GM12878 (cell line): ENCODE results near the gene MPRIP. TPM values are rescaled to one million over a fixed set of nuclear protein-coding genes. Genes with fewer than 3 reads are reported as not detected.

ENCODE experiments used
- ATAC-seq: fragments of 200-7000 bp; cut with Tn5 transposase; 3 replicates; pipeline ENCODE4 v1.9.1; 2020; ENCODE audit warnings: mild to moderate bottlenecking, moderate library complexity
- BruUV-seq: library from RNA; stranded (reverse); fragments of 400-500 nt; replicated peaks from 2 replicates; lab custom pipeline; 2021; lab: Mats Ljungman, UMichigan
- CTCF ChIA-PET: fragments of 300-600 bp; sonication (Branson Sonifier 250); formaldehyde crosslinking; extraction: SDS; loops from one replicate; lab custom pipeline; 2021; ENCODE audit warnings: inconsistent platforms; lab: Yijun Ruan, JAX
- POLR2A ChIA-PET: fragments of 350-600 bp; formaldehyde crosslinking; extraction: SDS; loops from one replicate; lab custom pipeline; 2021; ENCODE audit warnings: inconsistent platforms; lab: Charles Lee
- RAD21 ChIA-PET: fragments of 300-600 bp; sonication (Branson Sonifier 250); formaldehyde crosslinking; loops from one replicate; lab custom pipeline; 2023; ENCODE audit warnings: antibody characterized with exemption; ENCODE audit not compliant: unreplicated experiment; lab: Charles Lee
- SMC1A ChIA-PET: fragments of 300-600 bp; sonication (Branson Sonifier 250); formaldehyde crosslinking; loops from one replicate; lab custom pipeline; 2023; ENCODE audit not compliant: unreplicated experiment, uncharacterized antibody; lab: Charles Lee
- DNase-seq: peaks from one replicate; pipeline ENCODE4 v3.0.0-alpha.2; 2011; ENCODE audit warnings: low read depth, low spot score
- FAIRE-seq: peaks from 3 replicates; lab custom pipeline; 2011; peaks lifted over from hg19 to GRCh38; lab: Jason Lieb, UNC
- H2AFZ ChIP-seq: 2 replicates; pipeline ENCODE4 v1.6.0; 2011; ENCODE audit warnings: low read depth, low read length, control low read depth; ENCODE audit not compliant: control insufficient read depth
- H3K27ac ChIP-seq: 2 replicates; pipeline ENCODE4 v1.5.1; 2011; ENCODE audit warnings: control low read depth; ENCODE audit not compliant: control insufficient read depth, insufficient read depth
- H3K27me3 ChIP-seq, 2 experiments: replicated peaks in 1 of 2; 2 replicates each; pipeline versions ENCODE4 v1.6.0 to v1.6.1; 2011; ENCODE audit warnings: low read length in 1 of 2; ENCODE audit not compliant: control insufficient read depth in 2 of 2, insufficient read depth in 2 of 2
- H3K36me3 ChIP-seq, 2 experiments: 2 replicates each; pipeline ENCODE4 v1.5.1; 2011; ENCODE audit warnings: low read length in 1 of 2; ENCODE audit not compliant: control insufficient read depth in 2 of 2, insufficient read depth in 2 of 2
- H3K4me1 ChIP-seq: 2 replicates; pipeline ENCODE4 v1.6.1; 2011; ENCODE audit warnings: mild to moderate bottlenecking, low read length, moderate library complexity, mixed read lengths; ENCODE audit not compliant: control insufficient read depth, insufficient read depth
- H3K4me2 ChIP-seq: 2 replicates; pipeline ENCODE4 v1.6.0; 2011; ENCODE audit warnings: control low read depth; ENCODE audit not compliant: control insufficient read depth, insufficient read depth
- H3K4me3 ChIP-seq: fragments of 200-600 bp; sonication (generic); 2 replicates; pipeline ENCODE4 v1.5.1; 2016
- H3K79me2 ChIP-seq: 2 replicates; pipeline ENCODE4 v1.6.0; 2011; ENCODE audit warnings: low read length; ENCODE audit not compliant: control insufficient read depth, insufficient read depth
- H3K9ac ChIP-seq: 2 replicates; pipeline ENCODE4 v1.8.0; 2011; ENCODE audit warnings: low read length, control low read depth, mixed read lengths; ENCODE audit not compliant: control insufficient read depth, insufficient read depth
- H3K9me3 ChIP-seq: replicated peaks from 3 replicates; pipeline ENCODE4 v1.5.1; 2011; ENCODE audit warnings: mild to moderate bottlenecking, low read length; ENCODE audit not compliant: control insufficient read depth, insufficient read depth
- H4K20me1 ChIP-seq: 2 replicates; pipeline ENCODE4 v1.6.0; 2011; ENCODE audit not compliant: control insufficient read depth, insufficient read depth
- ASH2L ChIP-seq: fragments of 300-600, 200-600 bp; sonication (generic); IDR thresholded peaks from 2 replicates; pipeline ENCODE4 v1.6.1; 2017; ENCODE audit warnings: low read depth, mild to moderate bottlenecking, borderline replicate concordance
- BHLHE40 ChIP-seq, 2 experiments: fragments of 450-650 bp in 1 of 2; IDR thresholded peaks; 2 replicates each; pipeline ENCODE4 v1.6.1; 2011 to 2017; ENCODE audit warnings: low read depth in 2 of 2, borderline replicate concordance in 1 of 2, improper control_type of control experiment in 1 of 2, low read length in 1 of 2, mild to moderate bottlenecking in 1 of 2
- CREB1 ChIP-seq: IDR thresholded peaks from 2 replicates; pipeline ENCODE4 v1.6.1; 2012; ENCODE audit warnings: low read depth, mild to moderate bottlenecking, inconsistent platforms
- CREM ChIP-seq: IDR thresholded peaks from 2 replicates; pipeline ENCODE4 v1.6.1; 2014; ENCODE audit warnings: antibody characterized with exemption, low read depth
- FOXM1 ChIP-seq: IDR thresholded peaks from 2 replicates; pipeline ENCODE4 v1.6.1; 2012; ENCODE audit warnings: low read depth, mild to moderate bottlenecking, inconsistent platforms, low read length, moderate library complexity
- IRF4 ChIP-seq: IDR thresholded peaks from 2 replicates; pipeline ENCODE4 v1.6.1; 2011; ENCODE audit warnings: low read depth, low read length
- JUNB ChIP-seq: IDR thresholded peaks from 2 replicates; pipeline ENCODE4 v1.6.1; 2016; ENCODE audit warnings: antibody characterized with exemption, mild to moderate bottlenecking
- NFIC ChIP-seq: IDR thresholded peaks from 2 replicates; pipeline ENCODE4 v1.6.1; 2012; ENCODE audit warnings: low read depth, mild to moderate bottlenecking, inconsistent platforms, low read length, moderate library complexity
- POLR2A ChIP-seq: IDR thresholded peaks from 2 replicates; pipeline ENCODE4 v1.6.1; 2011; ENCODE audit warnings: low read depth, mild to moderate bottlenecking, low read length
- RELA ChIP-seq: fragments of 450-650 bp; IDR thresholded peaks from 2 replicates; pipeline ENCODE4 v1.8.0; 2014; ENCODE audit warnings: borderline replicate concordance; ENCODE audit not compliant: partially characterized antibody
- SIN3A ChIP-seq: IDR thresholded peaks from 2 replicates; pipeline ENCODE4 v1.6.1; 2012; ENCODE audit warnings: low read depth, low read length, improper control_type of control experiment
- SUPT20H ChIP-seq: IDR thresholded peaks from 2 replicates; pipeline ENCODE4 v1.6.1; 2011; ENCODE audit warnings: low read depth, mild to moderate bottlenecking, low read length, moderate library complexity, borderline replicate concordance; ENCODE audit not compliant: control insufficient read depth
- ZNF384 ChIP-seq: IDR thresholded peaks from 2 replicates; pipeline ENCODE4 v1.6.1; 2012; ENCODE audit warnings: low read depth, mild to moderate bottlenecking, low read length, improper control_type of control experiment, borderline replicate concordance
- WGBS: methylation state at CpG from one replicate; pipeline ENCODE4 v1.1.6; 2016; ENCODE audit warnings: low lambda C conversion rate; ENCODE audit not compliant: insufficient replicate concordance, insufficient coverage; ENCODE audit errors: missing lambda C conversion rate; 5-methylcytosine and 5-hydroxymethylcytosine counted together
- in situ Hi-C: fragments of 300-500 bp; cut with MboI; formaldehyde crosslinking; loops from 9 replicates; pipeline ENCODE4 v1.14.3; 2018; ENCODE audit warnings: mixed read lengths
- intact Hi-C: fragments of 100-400 bp; cut with micrococcal nuclease; formaldehyde crosslinking; loops from one replicate; pipeline ENCODE4 v1.14.2; 2022; ENCODE audit not compliant: unreplicated experiment
- polyA plus RNA-seq, 11 experiments: library from polyadenylated mRNA; depleted of rRNA in 4 of 11; unstranded in 6 of 11; stranded (reverse) in 5 of 11; fragments of >200 nt; fragmentation: Nextera tagmentation in 4 of 11; fragmentation: Illumina TruSeq in 1 of 11; extraction: Ambion mirVana in 4 of 11; extraction: Trizol in 1 of 11; gene quantifications; 1 replicate in 1 of 11; 2 replicates in 10 of 11; pipeline versions ENCODE4 v1.2.1 to v1.2.3, GENCODE V29; 2011 to 2016; ENCODE audit warnings: inconsistent platforms in 2 of 11, missing spikeins in 2 of 11, low read depth in 1 of 11
- total RNA-seq, 4 experiments: library from RNA; depleted of rRNA in 3 of 4; stranded (reverse); fragments of >200 nt in 3 of 4; fragmentation: Illumina TruSeq in 1 of 4; extraction: Trizol in 1 of 4; gene quantifications; 2 replicates each; pipeline versions ENCODE4 v1.2.1 to v1.2.3, GENCODE V29; 2013 to 2021
- TF ChIP-seq, protein P1 (sequence below): fragments of 450-650 bp; IDR thresholded peaks from 2 replicates; pipeline ENCODE4 v1.6.1; 2017; ENCODE audit warnings: low read depth, mild to moderate bottlenecking, moderate library complexity
- TF ChIP-seq, protein P2 (sequence below): fragments of 450-650 bp; IDR thresholded peaks from 2 replicates; pipeline ENCODE4 v1.6.1; 2018; ENCODE audit warnings: borderline replicate concordance, mild to moderate bottlenecking; ENCODE audit not compliant: partially characterized antibody
- TF ChIP-seq, protein P3 (sequence below): IDR thresholded peaks from 2 replicates; pipeline ENCODE4 v1.6.1; 2011; ENCODE audit warnings: low read depth, low read length, improper control_type of control experiment, borderline replicate concordance
- TF ChIP-seq, protein P4 (sequence below): IDR thresholded peaks from 2 replicates; pipeline ENCODE4 v1.6.1; 2011; ENCODE audit warnings: borderline replicate concordance, low read depth, mild to moderate bottlenecking, moderate library complexity, mixed read lengths, low read length; ENCODE audit not compliant: insufficient read depth; ENCODE audit errors: extremely low read length

Gene MPRIP
- total and polyA plus RNA-seq, 10 of the 15 experiments (the other 5 are each of a cell fraction or from before 2014, with no cell fraction given) = 16.5 to 168 (median 71.7) TPM

DNA sequence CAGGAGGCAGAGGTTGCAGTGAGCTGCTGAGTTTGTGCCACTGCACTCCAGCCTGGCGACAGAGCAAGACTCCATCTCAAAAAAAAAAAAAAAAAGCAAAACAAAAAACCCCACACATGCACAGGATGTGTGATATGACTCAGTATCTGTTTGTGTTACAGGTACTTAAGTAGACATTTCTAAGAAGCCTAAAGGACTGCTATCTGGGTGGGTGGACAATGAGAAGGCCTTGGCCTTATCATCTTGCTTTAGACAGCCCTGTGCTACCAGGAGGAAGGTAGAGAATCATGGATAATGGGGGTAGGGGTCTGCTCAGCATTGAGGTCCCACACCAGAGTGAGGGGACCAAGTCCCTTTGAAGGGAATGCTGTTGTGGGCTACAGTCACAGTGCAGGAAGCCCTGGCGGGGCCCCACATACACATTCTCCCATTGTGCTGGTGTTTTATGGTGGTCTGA, 137.1 kb downstream of the MPRIP start:
- no peak overlapping the region; the same call in 1 of the 2 replicates for H3K9ac ChIP-seq
- FAIRE-seq (peak; percentile 96), ATAC-seq (peak; percentile 84), DNase-seq (peak; percentile 30)
- no peaks in the 10 kb centered on the region for H3K9me3 ChIP-seq
- H3K27ac ChIP-seq = peak overlapping the region; percentile 35; the same call in 1 of the 2 replicates
- intact Hi-C loops (loop anchor here (2.0 kb wide), 1 partner anchor 25 kb away; no protein-coding TSS in a partner anchor), in situ Hi-C loops (no loop called here)
- no peaks in the 10 kb centered on the region for H3K27me3 ChIP-seq
- ChIA-PET CTCF (no interaction called here), POLR2A (interaction anchor here (0.6 kb wide), 1 partner anchor 555 kb away, joined by 5 read pairs; no protein-coding TSS in a partner anchor), RAD21 (interaction anchor here (0.7 kb wide), 1 partner anchor 189 kb away, joined by 3 read pairs; no protein-coding TSS in a partner anchor), SMC1A (interaction anchor here (0.7 to 1.0 kb wide), 4 partner anchors 11 to 54 kb away, joined by 3 to 6 read pairs (median 3); no protein-coding TSS in a partner anchor)
- H4K20me1 ChIP-seq = no peaks in the 10 kb centered on the region
- peaks cover 34% of the 10 kb centered on the region for H3K4me1 ChIP-seq
- WGBS = 11% methylated on average over 2 of the region's 2 CpGs
- H3K4me2 ChIP-seq = peak overlapping the region; percentile 57
- peaks cover 25 to 27% of the 10 kb centered on the region in 2 experiments for H3K36me3 ChIP-seq
- H2AFZ ChIP-seq = no peak overlapping the region
- H3K4me3 ChIP-seq = 0 out of 2 replicates have a peak overlapping the region, but pooled peaks have one; percentile 36
- no peaks in the 10 kb centered on the region for H3K79me2 ChIP-seq
- BruUV-seq = no TSS peak
- TF ChIP-seq, protein P1, sequence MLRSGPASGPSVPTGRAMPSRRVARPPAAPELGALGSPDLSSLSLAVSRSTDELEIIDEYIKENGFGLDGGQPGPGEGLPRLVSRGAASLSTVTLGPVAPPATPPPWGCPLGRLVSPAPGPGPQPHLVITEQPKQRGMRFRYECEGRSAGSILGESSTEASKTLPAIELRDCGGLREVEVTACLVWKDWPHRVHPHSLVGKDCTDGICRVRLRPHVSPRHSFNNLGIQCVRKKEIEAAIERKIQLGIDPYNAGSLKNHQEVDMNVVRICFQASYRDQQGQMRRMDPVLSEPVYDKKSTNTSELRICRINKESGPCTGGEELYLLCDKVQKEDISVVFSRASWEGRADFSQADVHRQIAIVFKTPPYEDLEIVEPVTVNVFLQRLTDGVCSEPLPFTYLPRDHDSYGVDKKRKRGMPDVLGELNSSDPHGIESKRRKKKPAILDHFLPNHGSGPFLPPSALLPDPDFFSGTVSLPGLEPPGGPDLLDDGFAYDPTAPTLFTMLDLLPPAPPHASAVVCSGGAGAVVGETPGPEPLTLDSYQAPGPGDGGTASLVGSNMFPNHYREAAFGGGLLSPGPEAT = peak; percentile 60; the same call in 1 of the 2 replicates
- TF ChIP-seq RELA (peak; percentile 18), NFIC (peak; percentile 60; the same call in 1 of the 2 replicates), ZNF384 (peak; percentile 86), POLR2A (no peak), SUPT20H (no peak), SIN3A (no peak), FOXM1 (peak; percentile 63; the same call in 1 of the 2 replicates), ASH2L (0 out of 2 replicates have a peak, but pooled peaks have one; percentile 25), IRF4 (peak; percentile 87), CREM (peak; percentile 38), BHLHE40 (IDR thresholded peaks at IDR 0.05; ENCODE audit: borderline replicate concordance in 1 of 2, low read depth in 2 of 2, low read length in 1 of 2) (peak; percentile 19 to 67; a peak in 2 of 4 replicates), JUNB (peak; percentile 92), CREB1 (peak; percentile 43; the same call in 1 of the 2 replicates)
- TF ChIP-seq, protein P2, sequence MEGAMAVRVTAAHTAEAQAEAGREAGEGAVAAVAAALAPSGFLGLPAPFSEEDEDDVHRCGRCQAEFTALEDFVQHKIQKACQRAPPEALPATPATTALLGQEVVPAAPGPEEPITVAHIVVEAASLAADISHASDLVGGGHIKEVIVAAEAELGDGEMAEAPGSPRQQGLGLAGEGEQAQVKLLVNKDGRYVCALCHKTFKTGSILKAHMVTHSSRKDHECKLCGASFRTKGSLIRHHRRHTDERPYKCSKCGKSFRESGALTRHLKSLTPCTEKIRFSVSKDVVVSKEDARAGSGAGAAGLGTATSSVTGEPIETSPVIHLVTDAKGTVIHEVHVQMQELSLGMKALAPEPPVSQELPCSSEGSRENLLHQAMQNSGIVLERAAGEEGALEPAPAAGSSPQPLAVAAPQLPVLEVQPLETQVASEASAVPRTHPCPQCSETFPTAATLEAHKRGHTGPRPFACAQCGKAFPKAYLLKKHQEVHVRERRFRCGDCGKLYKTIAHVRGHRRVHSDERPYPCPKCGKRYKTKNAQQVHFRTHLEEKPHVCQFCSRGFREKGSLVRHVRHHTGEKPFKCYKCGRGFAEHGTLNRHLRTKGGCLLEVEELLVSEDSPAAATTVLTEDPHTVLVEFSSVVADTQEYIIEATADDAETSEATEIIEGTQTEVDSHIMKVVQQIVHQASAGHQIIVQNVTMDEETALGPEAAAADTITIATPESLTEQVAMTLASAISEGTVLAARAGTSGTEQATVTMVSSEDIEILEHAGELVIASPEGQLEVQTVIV = no peak
- TF ChIP-seq, protein P3, sequence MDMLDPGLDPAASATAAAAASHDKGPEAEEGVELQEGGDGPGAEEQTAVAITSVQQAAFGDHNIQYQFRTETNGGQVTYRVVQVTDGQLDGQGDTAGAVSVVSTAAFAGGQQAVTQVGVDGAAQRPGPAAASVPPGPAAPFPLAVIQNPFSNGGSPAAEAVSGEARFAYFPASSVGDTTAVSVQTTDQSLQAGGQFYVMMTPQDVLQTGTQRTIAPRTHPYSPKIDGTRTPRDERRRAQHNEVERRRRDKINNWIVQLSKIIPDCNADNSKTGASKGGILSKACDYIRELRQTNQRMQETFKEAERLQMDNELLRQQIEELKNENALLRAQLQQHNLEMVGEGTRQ = no peak
- TF ChIP-seq, protein P4, sequence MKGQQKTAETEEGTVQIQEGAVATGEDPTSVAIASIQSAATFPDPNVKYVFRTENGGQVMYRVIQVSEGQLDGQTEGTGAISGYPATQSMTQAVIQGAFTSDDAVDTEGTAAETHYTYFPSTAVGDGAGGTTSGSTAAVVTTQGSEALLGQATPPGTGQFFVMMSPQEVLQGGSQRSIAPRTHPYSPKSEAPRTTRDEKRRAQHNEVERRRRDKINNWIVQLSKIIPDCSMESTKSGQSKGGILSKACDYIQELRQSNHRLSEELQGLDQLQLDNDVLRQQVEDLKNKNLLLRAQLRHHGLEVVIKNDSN = no peak
